ENCODE results near the gene KCNK4.

The KCNK4 gene

DNA sequence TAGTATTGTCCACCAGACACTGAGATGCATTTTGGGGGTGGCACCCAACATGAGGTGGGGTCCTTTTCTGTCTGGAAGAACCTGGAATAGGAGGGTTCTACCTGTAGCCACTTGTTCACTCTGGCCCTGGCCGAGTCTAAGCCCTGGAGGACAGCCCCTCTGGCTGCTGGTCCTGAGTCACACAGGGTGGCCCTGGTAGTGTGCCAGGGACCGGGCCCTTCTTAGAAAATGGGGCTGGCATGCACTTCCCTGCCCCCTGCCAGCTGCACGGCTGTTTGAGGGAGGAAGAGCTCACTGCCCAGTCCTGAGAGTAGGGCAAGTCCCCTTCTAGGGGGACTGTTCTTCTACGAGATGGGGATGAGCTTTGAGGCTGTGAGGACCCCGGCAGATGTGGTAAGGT is 37.6 kb upstream of the KCNK4 start:
- no peak for DNase-seq (ENCODE audit: low read depth in 2 of 2)

DNA sequence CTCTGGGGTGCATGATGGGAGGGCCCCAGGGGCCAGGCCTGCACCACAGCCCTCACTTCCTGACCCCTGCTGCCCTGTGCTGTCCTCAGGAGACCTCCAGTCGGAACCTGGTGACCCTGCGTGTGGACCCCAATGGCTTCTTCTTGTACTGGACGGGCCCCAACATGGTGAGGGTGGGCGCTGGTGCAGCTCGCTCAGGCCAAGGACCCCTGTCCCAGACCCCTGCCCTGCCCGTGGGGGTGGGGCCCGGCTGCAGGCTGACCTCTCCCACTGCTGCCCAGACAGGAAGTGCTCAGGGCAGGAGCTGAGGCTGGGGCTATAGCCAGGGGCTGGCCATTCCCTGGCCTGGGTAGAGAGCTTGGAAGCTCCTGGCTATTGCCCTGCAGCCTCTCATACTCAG is 36.8 kb upstream of the KCNK4 start:
- no peak for DNase-seq (ENCODE audit: low read depth in 2 of 2)

DNA sequence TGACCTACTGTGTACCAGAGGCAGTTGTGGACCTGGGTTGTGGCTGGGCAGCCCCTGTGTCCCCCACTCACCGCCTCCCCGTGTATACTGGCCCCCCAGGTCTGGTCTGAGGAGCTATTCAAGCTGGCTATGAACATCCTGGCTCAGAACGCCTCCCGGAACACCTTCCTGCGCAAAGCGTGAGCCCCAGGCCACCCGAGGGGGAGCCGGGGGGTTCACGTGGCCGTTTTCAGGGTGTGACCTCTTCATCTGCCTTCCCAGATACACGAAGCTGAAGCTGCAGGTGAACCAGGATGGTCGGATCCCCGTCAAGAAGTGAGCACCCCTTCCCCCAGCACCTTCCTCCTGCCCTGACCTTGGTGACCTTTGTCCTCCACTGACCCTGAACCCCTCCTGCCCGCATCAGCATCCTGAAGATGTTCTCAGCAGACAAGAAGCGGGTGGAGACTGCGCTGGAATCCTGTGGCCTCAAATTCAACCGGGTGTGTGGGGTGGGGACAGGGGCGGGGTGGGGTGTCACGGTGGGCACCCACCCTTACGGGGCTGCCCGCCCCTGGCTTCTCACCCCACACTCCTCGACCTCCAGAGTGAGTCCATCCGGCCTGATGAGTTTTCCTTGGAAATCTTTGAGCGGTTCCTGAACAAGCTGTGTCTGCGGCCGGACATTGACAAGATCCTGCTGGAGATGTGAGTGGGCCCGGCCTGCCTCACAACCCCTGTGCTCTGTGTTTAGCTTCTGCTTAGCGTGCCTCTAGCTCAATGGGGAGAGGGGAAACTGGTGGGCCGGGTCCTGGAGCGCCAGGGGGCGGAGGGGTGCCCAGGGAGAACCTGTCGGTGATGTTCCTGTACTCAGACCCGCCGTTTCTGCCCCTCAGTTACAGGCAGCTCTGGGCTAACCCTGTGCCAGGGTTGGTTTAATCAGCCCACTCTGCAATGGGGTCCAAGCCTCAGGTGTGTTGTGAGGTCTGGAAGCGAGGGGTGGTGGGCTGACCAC is 35.7 kb upstream of the KCNK4 start:
- DNase-seq (ENCODE audit: low read depth in 2 of 2) = no peak

DNA sequence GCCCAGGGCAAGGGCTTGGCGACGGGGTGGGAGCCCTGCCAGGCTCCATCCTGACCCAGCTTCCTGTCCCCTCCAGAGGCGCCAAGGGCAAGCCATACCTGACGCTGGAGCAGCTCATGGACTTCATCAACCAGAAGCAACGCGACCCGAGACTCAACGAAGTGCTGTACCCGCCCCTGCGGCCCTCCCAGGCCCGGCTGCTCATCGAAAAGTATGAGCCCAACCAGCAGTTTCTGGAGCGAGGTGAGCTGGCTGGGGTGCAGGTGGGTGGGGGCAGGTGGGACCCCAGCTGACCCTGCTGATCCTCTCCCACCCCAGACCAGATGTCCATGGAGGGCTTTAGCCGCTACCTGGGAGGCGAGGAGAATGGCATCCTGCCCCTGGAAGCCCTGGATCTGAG is 34.8 kb upstream of the KCNK4 start:
- no peak for DNase-seq (ENCODE audit: low read depth in 2 of 2)

- DNase-seq (ENCODE audit: low read depth in 2 of 2) = no peak
Measured at GRCh38 chr11:64258356-64258755, 32.7 kb upstream of the KCNK4 start.

GRCh38 chr11:64258946-64259532 is 32.1 kb upstream of the KCNK4 start:
- DNase-seq (ENCODE audit: low read depth in 2 of 2) = no peak

DNA sequence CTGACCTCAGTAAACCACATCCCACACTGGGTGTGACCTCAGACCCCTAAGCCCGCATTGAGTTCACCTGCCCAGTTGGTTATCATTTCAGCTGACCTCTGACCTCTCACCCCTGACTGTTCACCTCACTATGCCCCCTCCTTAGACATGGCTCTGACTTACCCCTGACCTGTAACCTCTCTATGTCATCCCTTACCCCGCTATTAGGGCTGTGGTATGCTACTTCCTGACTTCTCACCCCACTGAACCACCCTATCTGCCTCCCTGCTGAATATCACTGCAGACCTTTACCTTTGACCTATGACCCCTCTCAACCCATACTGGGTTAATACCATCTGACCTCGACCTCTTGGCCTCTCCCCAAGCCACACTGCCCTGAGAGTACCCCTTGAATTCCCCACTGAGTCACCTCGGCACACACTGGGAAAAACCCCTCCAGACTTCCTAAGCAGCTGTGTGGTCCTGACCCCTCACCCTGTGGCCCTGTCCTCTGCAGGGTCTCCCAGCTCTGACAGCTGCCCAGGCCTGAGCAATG is 31.5 kb upstream of the KCNK4 start:
- no peak for DNase-seq (ENCODE audit: low read depth in 2 of 2)

DNA sequence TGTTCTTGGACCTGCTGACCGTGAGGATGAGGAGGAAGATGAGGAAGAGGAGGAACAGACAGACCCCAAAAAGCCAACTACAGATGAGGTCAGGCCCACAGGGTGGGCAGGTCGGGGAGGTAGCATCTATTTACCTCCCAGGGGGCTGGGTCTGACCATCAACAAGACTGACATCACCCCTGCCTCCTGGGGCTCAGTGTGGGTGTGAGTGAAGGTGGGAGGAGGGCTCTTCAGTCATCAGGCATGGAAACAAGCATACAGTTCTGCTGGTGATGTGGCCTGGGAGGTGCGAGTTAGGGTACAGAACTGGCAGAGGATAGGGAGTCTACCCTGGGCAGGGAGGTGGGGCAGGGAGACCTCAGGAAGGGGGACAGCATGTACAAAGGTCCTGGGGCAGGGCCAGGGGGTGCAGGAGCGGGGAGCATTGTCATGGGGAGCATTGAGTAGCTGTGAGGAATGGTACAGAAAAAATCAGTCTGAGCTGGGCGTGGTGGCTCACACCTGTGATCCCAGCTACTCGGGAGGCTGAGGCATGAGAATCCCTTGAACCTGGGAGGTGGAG is 30.9 kb upstream of the KCNK4 start:
- DNase-seq (ENCODE audit: low read depth in 2 of 2) = no peak

- DNase-seq (ENCODE audit: low read depth in 2 of 2) = no peak
Measured at GRCh38 chr11:64261556-64262080, 29.5 kb upstream of the KCNK4 start.

DNA sequence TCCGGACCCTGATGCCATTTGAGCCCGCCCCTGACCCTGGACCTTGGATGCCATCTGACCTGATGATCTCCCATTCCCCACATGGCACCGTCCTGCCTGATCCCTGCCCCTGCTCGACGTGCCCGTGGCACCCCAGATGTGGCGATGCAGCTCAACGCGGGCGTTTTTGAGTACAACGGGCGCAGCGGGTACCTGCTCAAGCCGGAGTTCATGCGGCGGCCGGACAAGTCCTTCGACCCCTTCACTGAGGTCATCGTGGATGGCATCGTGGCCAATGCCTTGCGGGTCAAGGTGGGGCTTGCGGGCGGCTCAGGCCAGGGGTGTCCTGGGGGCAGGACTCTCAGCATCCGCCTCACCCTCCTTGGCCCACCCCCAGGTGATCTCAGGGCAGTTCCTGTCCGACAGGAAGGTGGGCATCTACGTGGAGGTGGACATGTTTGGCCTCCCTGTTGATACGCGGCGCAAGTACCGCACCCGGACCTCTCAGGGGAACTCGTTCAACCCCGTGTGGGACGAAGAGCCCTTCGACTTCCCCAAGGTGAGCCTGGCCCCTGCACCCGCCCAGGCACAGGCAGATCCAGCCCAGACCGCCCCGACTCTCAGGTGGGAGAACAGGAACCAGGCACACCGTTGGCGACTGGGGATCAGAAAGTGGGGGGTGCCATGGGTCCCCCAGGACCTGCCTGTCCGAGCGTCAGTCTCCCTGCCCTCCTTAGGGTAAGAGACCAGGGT is 28.7 kb upstream of the KCNK4 start:
- no peak for DNase-seq (ENCODE audit: low read depth in 2 of 2)

GRCh38 chr11:64263021-64263946 is 27.8 kb upstream of the KCNK4 start:
- DNase-seq (ENCODE audit: low read depth in 2 of 2) = no peak

DNA sequence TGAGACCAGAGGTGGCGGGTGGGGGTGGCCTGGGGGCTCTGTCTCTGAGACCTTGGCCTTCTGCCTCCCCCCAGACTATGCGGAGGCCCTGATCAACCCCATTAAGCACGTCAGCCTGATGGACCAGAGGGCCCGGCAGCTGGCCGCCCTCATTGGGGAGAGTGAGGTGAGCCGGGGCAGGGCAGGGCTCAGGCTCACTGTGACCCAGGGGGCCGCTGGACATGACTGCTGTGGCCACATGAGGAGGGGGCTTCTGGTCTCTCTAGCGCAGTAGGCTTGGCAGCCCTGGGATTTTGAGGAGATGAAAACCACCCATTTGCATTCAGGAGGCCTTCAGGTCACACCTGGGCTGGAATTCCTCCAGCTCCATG is 27.2 kb upstream of the KCNK4 start:
- no peak for DNase-seq (ENCODE audit: low read depth in 2 of 2)

GRCh38 chr11:64264371-64264852 is 26.7 kb upstream of the KCNK4 start:
- DNase-seq (ENCODE audit: low read depth in 2 of 2) = no peak

- DNase-seq (ENCODE audit: low read depth in 2 of 2) = no peak
Measured at GRCh38 chr11:64265176-64266160, 25.6 kb upstream of the KCNK4 start.

DNA sequence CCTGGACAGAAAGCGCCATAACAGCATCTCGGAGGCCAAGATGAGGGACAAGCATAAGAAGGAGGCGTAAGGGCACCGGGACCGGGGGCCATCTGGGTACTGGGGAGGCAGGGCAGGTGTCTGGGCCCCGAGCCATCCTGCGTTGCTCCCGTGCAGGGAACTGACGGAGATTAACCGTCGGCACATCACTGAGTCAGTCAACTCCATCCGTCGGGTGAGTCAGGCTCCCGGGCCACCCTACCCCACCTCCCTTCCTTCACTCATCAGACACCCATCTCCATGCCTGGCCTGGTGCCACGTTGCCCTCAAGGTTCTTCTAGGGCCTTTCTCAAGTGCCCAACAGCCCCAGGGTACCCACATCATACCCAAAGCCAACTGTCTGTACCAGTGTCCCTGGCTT is 24.8 kb upstream of the KCNK4 start:
- no peak for DNase-seq (ENCODE audit: low read depth in 2 of 2)

DNA sequence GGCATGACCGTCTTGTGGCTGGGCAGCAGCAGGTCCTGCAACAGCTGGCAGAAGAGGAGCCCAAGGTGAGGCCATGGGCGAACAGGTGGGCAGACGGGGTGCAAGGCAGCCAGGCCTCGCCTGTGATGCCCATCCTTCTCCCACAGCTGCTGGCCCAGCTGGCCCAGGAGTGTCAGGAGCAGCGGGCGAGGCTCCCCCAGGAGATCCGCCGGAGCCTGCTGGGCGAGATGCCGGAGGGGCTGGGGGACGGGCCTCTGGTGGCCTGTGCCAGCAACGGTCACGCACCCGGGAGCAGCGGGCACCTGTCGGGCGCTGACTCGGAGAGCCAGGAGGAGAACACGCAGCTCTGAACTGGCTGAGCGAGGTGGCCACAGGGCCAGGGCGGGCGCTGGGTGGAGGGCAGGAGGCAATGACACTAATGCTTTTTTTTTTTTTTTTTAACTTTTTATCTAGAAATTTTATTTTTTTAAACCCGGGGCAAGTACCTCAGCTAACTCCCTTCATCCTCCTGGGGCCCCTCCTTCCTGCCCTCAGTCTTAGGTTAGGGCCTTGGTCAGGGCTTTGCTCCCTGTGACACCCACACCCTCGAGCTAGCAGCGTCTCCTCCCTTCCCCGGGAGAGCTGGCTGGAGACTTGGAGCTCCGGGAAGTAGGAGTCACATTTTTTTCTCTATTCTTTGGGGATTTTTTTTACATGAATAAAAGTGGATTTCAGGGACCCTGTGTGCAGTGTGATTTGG is 23.7 kb upstream of the KCNK4 start:
- no peak for DNase-seq (ENCODE audit: low read depth in 2 of 2)

DNA sequence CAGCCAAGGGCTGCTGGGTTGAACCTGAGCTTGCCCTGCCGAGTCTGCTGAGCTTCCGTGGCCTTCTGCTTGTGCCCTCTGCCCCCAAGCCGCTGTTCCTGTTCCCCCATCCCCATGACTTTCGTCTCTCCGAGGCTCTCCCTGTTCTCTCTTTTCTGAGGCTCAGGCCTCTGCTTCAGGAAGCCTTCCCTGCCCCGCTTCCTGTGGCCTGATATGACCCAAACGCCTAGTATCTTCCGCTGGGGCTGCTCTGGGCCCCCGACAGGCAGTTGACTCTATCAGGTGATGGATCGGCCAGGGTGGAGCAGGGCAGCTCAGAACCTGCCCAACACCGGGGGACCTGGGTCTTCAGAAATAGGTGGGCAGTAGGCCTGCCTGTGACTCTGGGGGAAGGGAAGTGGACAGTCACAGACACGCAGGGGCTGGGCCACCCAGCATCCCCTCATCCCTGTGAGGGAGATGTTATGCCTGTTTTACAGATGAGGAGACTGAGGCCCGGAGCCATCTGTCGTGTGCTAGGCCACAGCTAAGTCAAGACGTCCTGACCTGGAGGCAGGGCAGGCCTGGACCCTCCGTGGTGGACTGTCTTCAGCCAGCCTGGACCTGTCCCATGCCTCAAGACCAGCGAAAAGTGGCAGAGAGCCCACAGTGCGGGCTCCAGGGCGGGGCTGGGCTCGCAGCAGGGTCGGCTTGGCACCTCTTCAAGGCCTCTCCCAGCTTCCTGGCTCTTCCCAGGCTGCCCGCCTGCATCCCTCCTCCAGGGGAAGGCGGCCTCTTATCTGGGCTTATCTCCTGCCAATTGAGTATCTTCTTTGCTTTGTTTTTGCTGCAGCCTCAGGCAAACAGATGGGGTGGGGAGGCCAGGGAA is 22.8 kb upstream of the KCNK4 start:
- DNase-seq (ENCODE audit: low read depth in 2 of 2) = no peak
